Type B pancreatic cell (in vitro differentiated cells): Measurements from ENCODE around the gene FAM83G. TPM values are rescaled to one million over a fixed set of nuclear protein-coding genes. Genes with fewer than 3 reads are reported as not detected.

Experiments used
- DNase-seq: peaks from one replicate; pipeline ENCODE4 v3.0.0; 2021; ENCODE audit warnings: mixed read lengths; ENCODE audit not compliant: unreplicated experiment; ENCODE audit errors: extremely low spot score
- H3K27ac Mint-ChIP-seq: 2 replicates; pipeline ENCODE4 v1.8.0; 2021; ENCODE audit warnings: mild to moderate bottlenecking, mixed read lengths
- H3K27me3 Mint-ChIP-seq: 2 replicates; pipeline ENCODE4 v1.8.0; 2021; ENCODE audit warnings: mixed read lengths
- H3K36me3 Mint-ChIP-seq: 2 replicates; pipeline ENCODE4 v1.8.0; 2021; ENCODE audit warnings: mixed read lengths
- H3K4me1 Mint-ChIP-seq: one replicate; pipeline ENCODE4 v1.8.0; 2021; ENCODE audit warnings: mixed read lengths; ENCODE audit not compliant: unreplicated experiment
- H3K4me3 Mint-ChIP-seq: 2 replicates; pipeline ENCODE4 v1.8.0; 2021; ENCODE audit warnings: mild to moderate bottlenecking, mixed read lengths
- H3K9me3 Mint-ChIP-seq: 2 replicates; pipeline ENCODE4 v1.8.0; 2021; ENCODE audit warnings: mixed read lengths
- total RNA-seq: library from RNA; stranded (reverse); gene quantifications from 2 replicates; pipeline ENCODE4 v1.2.1, GENCODE V29; 2021; ENCODE audit warnings: low replicate concordance
- TF ChIP-seq, protein P1 (sequence below): fragments of 200-600 bp; sonication (generic); conservative IDR thresholded peaks from 2 replicates; pipeline ENCODE4 v1.5.0; 2021; ENCODE audit warnings: antibody characterized with exemption, mild to moderate bottlenecking

Gene FAM83G
- total RNA-seq, 1 donor from 2014 or later = 8.3 TPM

DNA sequence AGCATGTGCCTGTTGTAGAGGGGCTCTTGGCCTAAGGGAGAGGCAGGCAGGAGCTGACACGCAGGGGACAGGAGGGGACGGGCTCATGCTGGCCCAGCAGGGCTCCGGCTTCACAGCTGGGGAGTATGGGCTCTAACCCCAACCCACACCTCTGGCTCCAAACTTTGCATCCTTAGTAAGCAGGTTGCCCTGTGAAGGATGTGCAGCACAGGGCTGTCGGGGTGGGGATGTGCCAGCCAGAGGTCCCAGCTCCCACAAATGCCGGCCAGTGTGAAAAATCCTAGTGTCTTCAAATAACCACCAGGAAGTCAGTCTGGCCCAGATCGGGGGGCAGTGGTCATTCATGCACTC lies 14.0 kb upstream of the FAM83G start:
- TF ChIP-seq, protein P1, sequence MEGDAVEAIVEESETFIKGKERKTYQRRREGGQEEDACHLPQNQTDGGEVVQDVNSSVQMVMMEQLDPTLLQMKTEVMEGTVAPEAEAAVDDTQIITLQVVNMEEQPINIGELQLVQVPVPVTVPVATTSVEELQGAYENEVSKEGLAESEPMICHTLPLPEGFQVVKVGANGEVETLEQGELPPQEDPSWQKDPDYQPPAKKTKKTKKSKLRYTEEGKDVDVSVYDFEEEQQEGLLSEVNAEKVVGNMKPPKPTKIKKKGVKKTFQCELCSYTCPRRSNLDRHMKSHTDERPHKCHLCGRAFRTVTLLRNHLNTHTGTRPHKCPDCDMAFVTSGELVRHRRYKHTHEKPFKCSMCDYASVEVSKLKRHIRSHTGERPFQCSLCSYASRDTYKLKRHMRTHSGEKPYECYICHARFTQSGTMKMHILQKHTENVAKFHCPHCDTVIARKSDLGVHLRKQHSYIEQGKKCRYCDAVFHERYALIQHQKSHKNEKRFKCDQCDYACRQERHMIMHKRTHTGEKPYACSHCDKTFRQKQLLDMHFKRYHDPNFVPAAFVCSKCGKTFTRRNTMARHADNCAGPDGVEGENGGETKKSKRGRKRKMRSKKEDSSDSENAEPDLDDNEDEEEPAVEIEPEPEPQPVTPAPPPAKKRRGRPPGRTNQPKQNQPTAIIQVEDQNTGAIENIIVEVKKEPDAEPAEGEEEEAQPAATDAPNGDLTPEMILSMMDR = no peak

DNA sequence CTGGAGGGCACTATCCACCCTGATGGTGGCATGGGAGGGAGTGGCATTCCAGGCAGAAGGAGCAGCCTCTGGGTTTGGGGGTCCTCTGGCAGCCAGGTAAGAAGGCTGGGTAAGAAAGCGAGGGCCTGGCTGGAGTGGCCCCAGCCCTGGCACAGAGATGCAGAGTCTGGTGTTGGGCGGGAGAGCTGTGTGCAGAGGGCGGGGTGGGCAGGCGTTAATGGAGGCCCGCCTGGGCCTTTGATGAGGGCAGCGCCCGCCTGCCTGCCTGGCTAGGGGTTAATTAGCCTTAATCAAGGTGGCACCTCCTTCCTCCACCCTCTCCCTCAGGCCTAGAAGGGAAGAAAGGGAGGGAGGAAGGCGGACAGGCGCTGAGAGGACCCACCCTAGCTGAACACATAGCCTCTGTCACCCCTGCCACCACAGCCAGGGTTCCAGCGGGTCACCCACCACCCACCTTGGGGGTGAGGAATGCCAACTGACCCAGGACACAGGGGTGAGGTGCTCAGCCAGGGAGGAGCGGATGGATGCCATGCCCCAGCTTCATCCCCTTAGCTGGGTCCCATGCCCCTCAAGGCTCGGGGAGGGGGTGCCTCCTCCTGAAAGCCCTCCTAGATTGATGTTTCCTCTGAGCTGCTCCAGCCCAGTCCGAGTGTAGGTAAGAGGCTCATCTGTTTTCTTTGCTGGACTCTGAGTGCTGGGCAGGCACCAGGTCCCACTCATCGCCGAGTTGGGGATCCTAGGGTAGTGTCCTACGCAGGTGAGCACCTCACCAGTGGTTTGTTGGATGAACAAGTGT lies 13.4 kb upstream of the FAM83G start:
- Mint-ChIP-seq H3K4me3 (no peak overlapping the region), H3K4me1 (peaks cover 6% of the 10 kb centered on the region), H3K36me3 (no peaks in the 10 kb centered on the region), H3K9me3 (no peaks in the 10 kb centered on the region), H3K27ac (no peak overlapping the region), H3K27me3 (no peaks in the 10 kb centered on the region)
- DNase-seq = no peak
- TF ChIP-seq, protein P1 = no peak

More for the DNA sequence above, 14.0 kb upstream of the FAM83G start:
- H3K4me1 Mint-ChIP-seq = peaks cover 6% of the 10 kb centered on the region
- no peak overlapping the region for H3K4me3 Mint-ChIP-seq
- no peaks in the 10 kb centered on the region for H3K9me3 Mint-ChIP-seq
- no peak for DNase-seq
- no peak overlapping the region for H3K27ac Mint-ChIP-seq
- no peaks in the 10 kb centered on the region for H3K27me3 Mint-ChIP-seq
- H3K36me3 Mint-ChIP-seq = no peaks in the 10 kb centered on the region

DNA sequence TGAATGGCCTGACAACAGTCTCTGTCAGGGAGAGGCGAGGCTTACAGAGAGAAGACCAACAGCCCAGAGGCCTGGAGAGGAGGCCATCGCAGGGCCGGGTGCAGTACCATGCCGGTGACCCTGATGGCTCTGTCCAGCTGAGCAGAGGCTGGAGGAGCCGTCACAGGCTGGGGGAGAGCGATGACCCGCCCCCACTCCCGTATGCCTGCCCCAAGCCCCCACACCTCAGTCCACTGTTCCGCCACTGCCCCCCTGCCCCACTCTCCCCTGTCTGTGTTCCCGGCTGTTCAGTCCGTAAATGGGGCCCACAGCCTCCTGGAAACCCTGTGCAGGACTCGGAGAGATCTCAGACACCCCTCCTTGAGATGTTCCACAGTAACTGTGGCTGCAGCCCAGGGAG lies 12.8 kb upstream of the FAM83G start:
- no peak overlapping the region for H3K27ac Mint-ChIP-seq
- TF ChIP-seq, protein P1 = no peak
- H3K36me3 Mint-ChIP-seq = no peaks in the 10 kb centered on the region
- no peak overlapping the region for H3K4me3 Mint-ChIP-seq
- H3K4me1 Mint-ChIP-seq = peaks cover 6% of the 10 kb centered on the region
- H3K9me3 Mint-ChIP-seq = no peaks in the 10 kb centered on the region
- H3K27me3 Mint-ChIP-seq = no peaks in the 10 kb centered on the region
- DNase-seq = no peak

DNA sequence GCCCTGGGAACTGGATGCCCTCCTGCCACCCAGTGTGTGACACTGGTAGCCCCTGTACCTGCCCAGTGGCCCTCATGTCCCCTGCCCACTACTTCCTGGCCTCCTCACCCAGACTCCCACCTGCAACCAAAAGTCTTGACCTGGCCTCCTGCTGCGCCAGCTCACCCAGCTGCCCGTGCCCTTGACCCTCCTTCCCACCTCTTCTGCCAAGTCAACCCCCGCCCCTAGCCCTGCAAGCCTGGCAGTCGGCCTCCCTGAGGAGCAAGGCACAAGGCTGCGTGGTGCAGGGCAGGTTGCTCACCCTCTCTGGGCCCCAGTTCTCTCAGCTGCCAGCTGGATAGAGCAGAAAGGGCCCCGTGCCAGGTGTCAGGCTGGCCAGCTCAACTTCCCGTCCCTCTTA lies 12.3 kb upstream of the FAM83G start:
- H3K4me1 Mint-ChIP-seq = peaks cover 6% of the 10 kb centered on the region

DNA sequence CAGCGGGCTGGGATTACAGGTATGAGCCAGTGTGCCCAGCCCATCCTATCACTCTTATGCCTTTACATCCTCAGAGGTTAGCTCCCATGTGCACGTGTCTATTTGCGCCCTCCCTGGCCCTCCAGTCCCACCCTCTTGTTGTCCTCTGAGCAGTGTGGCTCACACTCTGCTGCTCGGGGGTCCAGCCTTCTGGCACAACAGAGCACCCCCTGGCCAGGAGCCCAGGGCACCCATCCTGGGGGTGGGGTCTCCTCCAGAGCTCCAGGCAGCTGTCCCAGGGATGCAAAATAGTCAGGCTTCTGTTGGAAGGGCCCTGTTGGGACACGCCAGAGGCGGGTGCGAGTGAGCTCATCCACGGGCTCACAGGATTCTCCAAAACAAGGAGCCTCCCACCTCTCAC lies 11.7 kb upstream of the FAM83G start:
- peaks cover 6% of the 10 kb centered on the region for H3K4me1 Mint-ChIP-seq
- no peak for DNase-seq
- no peaks in the 10 kb centered on the region for H3K27me3 Mint-ChIP-seq
- no peak overlapping the region for H3K27ac Mint-ChIP-seq
- no peaks in the 10 kb centered on the region for H3K9me3 Mint-ChIP-seq
- TF ChIP-seq, protein P1 = no peak
- no peak overlapping the region for H3K4me3 Mint-ChIP-seq
- H3K36me3 Mint-ChIP-seq = no peaks in the 10 kb centered on the region

More for the DNA sequence above, 12.3 kb upstream of the FAM83G start:
- DNase-seq = no peak
- no peaks in the 10 kb centered on the region for H3K36me3 Mint-ChIP-seq
- TF ChIP-seq, protein P1 = no peak
- H3K9me3 Mint-ChIP-seq = no peaks in the 10 kb centered on the region
- no peak overlapping the region for H3K27ac Mint-ChIP-seq
- H3K27me3 Mint-ChIP-seq = no peaks in the 10 kb centered on the region
- no peak overlapping the region for H3K4me3 Mint-ChIP-seq
